ENCODE measurements around the gene HPCAL1. TPM values are rescaled to one million over a fixed set of nuclear protein-coding genes. Genes with fewer than 3 reads are reported as not detected.

The HPCAL1 gene
- total and polyA plus RNA-seq, 3 donors from 2014 or later, result 99.5 to 263 (median 215) TPM

GRCh38 chr2:10382354-10383061 is 79.8 kb downstream of the HPCAL1 start:
- peaks cover 26% of the 10 kb centered on the region for H3K4me1 ChIP-seq
- intact Hi-C loops (cut with DNase I; ENCODE audit: low total_unique reads), result no loop called here
- no peaks in the 10 kb centered on the region for H3K36me3 ChIP-seq (ENCODE audit: low read depth, missing control alignments)
- WGBS, 2 donors, result 52 to 71% methylated on average over 18 of the region's 18 CpGs
- H3K27me3 ChIP-seq, result no peaks in the 10 kb centered on the region
- no peak overlapping the region for H3K4me3 ChIP-seq
- TF ChIP-seq POLR2A (IDR thresholded peaks at IDR 0.05), result no peak
- H3K9me3 ChIP-seq, result no peaks in the 10 kb centered on the region
- H3K27ac ChIP-seq, result no peak overlapping the region
- peak; percentile 44 for DNase-seq

DNA sequence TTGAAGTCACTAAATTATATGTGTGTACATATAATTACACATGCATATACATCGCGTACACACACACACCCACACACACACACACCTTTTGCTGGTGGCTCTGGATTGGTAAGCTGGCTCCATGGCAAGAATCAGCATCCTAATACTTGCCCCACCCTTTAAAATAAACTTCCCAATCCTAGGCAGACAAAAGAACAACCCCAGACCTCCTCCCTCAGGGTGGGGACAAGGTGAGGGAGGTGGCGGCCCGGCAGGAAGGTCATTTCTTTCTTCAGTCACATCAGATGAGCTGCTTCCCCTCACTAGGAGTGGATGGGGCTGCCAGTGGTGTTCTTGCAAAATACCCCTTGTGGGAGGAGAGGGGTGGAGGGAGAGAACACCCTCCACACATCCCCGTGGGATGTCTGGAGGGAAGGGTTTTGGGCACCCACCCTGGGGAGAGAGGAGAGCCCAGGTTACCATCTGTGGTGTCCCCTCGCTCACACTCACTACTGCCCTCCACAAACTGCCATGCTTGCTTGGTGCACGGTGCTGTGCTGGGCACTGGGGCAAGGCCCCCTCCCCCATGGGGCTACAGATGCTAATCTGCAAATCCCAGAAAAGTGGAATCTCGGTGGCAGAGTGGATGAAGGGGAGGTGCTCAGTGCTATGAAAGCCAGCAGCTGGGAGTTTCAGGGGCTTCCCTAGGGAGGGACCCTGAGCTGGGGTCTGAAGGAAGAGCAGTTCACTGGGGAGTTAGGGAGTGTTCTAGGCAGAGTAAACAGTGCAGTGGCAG is 81.4 kb downstream of the HPCAL1 start:
- H3K9me3 ChIP-seq, result no peaks in the 10 kb centered on the region
- peaks cover 26% of the 10 kb centered on the region for H3K4me1 ChIP-seq
- H3K27me3 ChIP-seq, result no peaks in the 10 kb centered on the region
- H3K27ac ChIP-seq, result no peak overlapping the region
- TF ChIP-seq, protein P1, sequence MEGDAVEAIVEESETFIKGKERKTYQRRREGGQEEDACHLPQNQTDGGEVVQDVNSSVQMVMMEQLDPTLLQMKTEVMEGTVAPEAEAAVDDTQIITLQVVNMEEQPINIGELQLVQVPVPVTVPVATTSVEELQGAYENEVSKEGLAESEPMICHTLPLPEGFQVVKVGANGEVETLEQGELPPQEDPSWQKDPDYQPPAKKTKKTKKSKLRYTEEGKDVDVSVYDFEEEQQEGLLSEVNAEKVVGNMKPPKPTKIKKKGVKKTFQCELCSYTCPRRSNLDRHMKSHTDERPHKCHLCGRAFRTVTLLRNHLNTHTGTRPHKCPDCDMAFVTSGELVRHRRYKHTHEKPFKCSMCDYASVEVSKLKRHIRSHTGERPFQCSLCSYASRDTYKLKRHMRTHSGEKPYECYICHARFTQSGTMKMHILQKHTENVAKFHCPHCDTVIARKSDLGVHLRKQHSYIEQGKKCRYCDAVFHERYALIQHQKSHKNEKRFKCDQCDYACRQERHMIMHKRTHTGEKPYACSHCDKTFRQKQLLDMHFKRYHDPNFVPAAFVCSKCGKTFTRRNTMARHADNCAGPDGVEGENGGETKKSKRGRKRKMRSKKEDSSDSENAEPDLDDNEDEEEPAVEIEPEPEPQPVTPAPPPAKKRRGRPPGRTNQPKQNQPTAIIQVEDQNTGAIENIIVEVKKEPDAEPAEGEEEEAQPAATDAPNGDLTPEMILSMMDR (IDR thresholded peaks at IDR 0.05), result no peak
- TF ChIP-seq POLR2A (IDR thresholded peaks at IDR 0.05), result no peak
- WGBS, 2 donors, result 69 to 71% methylated on average over 6 to 8 of the region's 8 CpGs
- H3K4me3 ChIP-seq, result no peak overlapping the region
- no peak for DNase-seq
- intact Hi-C loops (cut with DNase I; ENCODE audit: low total_unique reads), result no loop called here
- H3K36me3 ChIP-seq (ENCODE audit: low read depth, missing control alignments), result no peaks in the 10 kb centered on the region

GRCh38 chr2:10385501-10385900 is 82.8 kb downstream of the HPCAL1 start:
- intact Hi-C loops (cut with DNase I; ENCODE audit: low total_unique reads), result no loop called here
- no peaks in the 10 kb centered on the region for H3K9me3 ChIP-seq
- no peaks in the 10 kb centered on the region for H3K27me3 ChIP-seq
- H3K27ac ChIP-seq, result no peak overlapping the region
- peaks cover 18% of the 10 kb centered on the region for H3K4me1 ChIP-seq
- 66 to 74% methylated on average over 15 to 17 of the region's 17 CpGs for WGBS, 2 donors
- no peak for TF ChIP-seq POLR2A (IDR thresholded peaks at IDR 0.05)
- H3K4me3 ChIP-seq, result no peak overlapping the region
- DNase-seq, result no peak
- H3K36me3 ChIP-seq (ENCODE audit: low read depth, missing control alignments), result no peaks in the 10 kb centered on the region

DNA sequence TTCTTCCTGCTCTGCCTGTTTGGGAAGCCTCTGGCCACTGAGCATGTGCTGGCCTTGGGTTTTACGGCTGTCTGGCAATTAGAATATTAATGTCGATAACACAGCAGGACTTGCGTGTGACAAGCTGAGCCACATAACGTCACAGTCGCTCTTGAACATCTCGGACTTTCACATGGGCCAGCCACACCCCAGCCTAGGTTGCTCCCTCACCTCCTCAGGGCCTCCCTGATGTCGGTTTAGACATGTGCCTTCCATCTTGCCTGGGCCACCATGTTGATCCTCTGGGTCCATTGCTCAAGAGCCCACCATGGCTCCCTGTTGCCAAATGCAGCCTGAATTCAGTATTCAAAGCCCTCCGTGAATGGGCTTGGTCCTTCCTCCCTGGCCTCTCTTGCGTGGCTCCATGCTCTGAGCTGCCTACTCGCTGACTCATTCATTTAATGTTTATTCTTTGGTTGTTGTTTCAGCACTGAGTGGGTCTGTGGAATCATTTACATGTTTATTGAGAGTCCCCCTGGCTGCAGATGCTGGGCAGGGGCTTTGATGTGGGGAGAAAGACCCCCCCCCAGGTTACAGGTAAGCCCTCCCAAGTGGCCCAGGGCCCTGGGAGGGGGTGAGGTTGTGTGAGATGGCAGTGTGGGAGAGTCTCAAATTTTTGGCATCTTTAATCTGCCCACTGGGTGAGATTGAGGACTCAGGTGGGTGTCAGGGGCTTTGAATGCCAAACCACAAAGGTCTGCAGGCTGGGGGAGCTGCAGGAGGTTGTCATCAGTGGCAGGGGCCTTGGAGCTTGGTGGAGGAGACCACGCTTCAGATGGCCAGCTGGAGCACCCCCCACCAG is 83.4 kb downstream of the HPCAL1 start:
- H3K36me3 ChIP-seq (ENCODE audit: low read depth, missing control alignments), result no peaks in the 10 kb centered on the region
- TF ChIP-seq, protein P1 (IDR thresholded peaks at IDR 0.05), result no peak
- no peak overlapping the region for H3K4me3 ChIP-seq
- H3K27me3 ChIP-seq, result no peaks in the 10 kb centered on the region
- intact Hi-C loops (cut with DNase I; ENCODE audit: low total_unique reads), result no loop called here
- H3K27ac ChIP-seq, result no peak overlapping the region
- peaks cover 15% of the 10 kb centered on the region for H3K4me1 ChIP-seq
- no peaks in the 10 kb centered on the region for H3K9me3 ChIP-seq
- DNase-seq, result no peak
- WGBS, 2 donors, result 73 to 75% methylated on average over 11 of the region's 11 CpGs

DNA sequence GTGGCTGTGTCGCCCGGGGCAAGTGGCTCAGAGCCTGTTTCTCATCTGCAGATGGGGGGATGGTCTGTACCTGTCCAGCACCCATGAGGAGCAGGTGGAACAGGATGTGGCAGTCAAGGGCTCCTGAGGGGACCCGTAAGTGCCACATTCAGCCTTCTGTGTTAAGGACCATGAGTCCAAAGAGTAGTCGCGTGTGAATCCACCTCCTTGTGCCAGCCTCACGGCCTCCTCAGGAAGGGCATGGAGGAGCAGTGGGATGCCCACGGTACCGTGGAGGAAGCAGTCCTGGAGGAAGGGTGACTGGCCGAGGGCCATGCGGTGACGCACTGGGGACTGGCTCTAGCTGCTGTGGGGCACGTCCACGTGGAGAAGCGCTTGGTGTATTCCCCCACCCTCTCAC is 84.3 kb downstream of the HPCAL1 start:
- intact Hi-C loops (cut with DNase I; ENCODE audit: low total_unique reads), result no loop called here
- H3K36me3 ChIP-seq (ENCODE audit: low read depth, missing control alignments), result no peaks in the 10 kb centered on the region
- peaks cover 6% of the 10 kb centered on the region for H3K4me1 ChIP-seq
- DNase-seq, result no peak
- WGBS, 2 donors, result 88% methylated on average over 14 of the region's 14 CpGs; no CpG with 5 or more reads in 1 of the 2 donors
- H3K4me3 ChIP-seq, result no peak overlapping the region
- no peak overlapping the region for H3K27ac ChIP-seq
- no peaks in the 10 kb centered on the region for H3K27me3 ChIP-seq
- no peak for TF ChIP-seq POLR2A (IDR thresholded peaks at IDR 0.05)
- TF ChIP-seq, protein P1 (IDR thresholded peaks at IDR 0.05), result no peak
- H3K9me3 ChIP-seq, result no peaks in the 10 kb centered on the region

All from testis (tissue), 3 donors.